Measurements from ENCODE around the gene AOC2. TPM values are rescaled to one million over a fixed set of nuclear protein-coding genes. Genes with fewer than 3 reads are reported as not detected.

AOC2 gene
- total and polyA plus RNA-seq, 2 of the 13 experiments (the other 11 are each of a cell fraction or from before 2014, with no cell fraction given), result 1.2 to 3.3 TPM

DNA sequence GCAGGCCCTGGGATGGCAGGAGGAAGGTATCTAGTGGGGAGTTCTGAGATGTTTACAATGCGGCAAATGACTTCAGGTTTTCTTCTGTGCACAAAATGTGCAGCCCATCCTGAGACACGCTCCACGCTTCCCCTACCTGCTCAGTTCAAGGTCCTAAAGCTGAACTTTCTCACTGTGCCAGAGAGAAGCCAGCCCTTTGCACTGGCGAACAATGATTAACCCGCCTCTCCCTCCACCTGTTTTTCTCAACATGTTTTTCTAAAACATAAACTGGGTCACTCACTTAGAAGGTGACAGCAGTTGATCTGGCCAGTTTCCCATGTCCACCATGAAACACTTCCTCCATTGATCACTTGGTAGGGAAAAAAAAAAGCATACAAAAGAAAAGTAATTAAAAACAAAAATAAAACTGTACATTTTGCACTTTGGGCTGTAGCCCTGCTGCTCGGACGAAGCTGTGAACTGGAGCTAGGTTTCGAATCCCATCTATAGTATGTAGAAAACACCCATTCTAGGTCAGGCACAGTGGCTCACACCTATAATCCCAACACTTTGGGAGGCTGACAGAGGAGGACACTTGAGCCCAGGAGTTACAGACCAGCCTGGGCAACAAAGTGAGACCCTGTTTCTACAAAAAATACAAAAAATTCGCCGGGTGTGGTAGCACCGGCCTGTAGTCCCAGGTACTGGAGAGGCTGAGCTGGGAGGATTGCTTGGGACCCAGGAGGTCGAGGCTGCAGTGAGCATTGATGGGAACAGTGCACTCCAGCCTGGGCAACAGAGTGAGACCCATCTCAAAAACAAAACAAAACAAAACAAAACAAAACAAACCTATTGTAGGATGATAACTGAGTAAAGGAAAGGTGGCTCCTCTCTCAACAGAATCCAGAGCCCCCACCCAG lies 50.2 kb downstream of the AOC2 start (continued):
- TF ChIP-seq, protein P1, sequence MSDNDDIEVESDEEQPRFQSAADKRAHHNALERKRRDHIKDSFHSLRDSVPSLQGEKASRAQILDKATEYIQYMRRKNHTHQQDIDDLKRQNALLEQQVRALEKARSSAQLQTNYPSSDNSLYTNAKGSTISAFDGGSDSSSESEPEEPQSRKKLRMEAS (IDR thresholded peaks at IDR 0.05), result peak; percentile 90
- no peak for TF ChIP-seq ZNF256 (CRISPR knock-in tag; conservative IDR thresholded peaks at IDR 0.05)
- peak; percentile 86 for TF ChIP-seq NR2C2 (CRISPR knock-in tag; IDR thresholded peaks at IDR 0.05; ENCODE audit: borderline replicate concordance)
- TF ChIP-seq RARA (CRISPR knock-in tag; IDR thresholded peaks at IDR 0.05), result peak; percentile 97
- TF ChIP-seq JUND (CRISPR knock-in tag; IDR thresholded peaks at IDR 0.05), result peak; percentile 62
- peak; percentile 87 for TF ChIP-seq HMG20A (CRISPR knock-in tag; IDR thresholded peaks at IDR 0.05; ENCODE audit: borderline replicate concordance)
- peak; percentile 64; the same call in 1 of the 2 replicates for TF ChIP-seq ZNF788 (CRISPR knock-in tag; IDR thresholded peaks at IDR 0.05; ENCODE audit: borderline replicate concordance)
- TF ChIP-seq, protein P2, sequence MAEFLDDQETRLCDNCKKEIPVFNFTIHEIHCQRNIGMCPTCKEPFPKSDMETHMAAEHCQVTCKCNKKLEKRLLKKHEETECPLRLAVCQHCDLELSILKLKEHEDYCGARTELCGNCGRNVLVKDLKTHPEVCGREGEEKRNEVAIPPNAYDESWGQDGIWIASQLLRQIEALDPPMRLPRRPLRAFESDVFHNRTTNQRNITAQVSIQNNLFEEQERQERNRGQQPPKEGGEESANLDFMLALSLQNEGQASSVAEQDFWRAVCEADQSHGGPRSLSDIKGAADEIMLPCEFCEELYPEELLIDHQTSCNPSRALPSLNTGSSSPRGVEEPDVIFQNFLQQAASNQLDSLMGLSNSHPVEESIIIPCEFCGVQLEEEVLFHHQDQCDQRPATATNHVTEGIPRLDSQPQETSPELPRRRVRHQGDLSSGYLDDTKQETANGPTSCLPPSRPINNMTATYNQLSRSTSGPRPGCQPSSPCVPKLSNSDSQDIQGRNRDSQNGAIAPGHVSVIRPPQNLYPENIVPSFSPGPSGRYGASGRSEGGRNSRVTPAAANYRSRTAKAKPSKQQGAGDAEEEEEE (CRISPR knock-in tag; IDR thresholded peaks at IDR 0.05; ENCODE audit: borderline replicate concordance), result peak; percentile 31; the same call in 1 of the 2 replicates
- TF ChIP-seq, protein P3, sequence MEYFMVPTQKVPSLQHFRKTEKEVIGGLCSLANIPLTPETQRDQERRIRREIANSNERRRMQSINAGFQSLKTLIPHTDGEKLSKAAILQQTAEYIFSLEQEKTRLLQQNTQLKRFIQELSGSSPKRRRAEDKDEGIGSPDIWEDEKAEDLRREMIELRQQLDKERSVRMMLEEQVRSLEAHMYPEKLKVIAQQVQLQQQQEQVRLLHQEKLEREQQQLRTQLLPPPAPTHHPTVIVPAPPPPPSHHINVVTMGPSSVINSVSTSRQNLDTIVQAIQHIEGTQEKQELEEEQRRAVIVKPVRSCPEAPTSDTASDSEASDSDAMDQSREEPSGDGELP (IDR thresholded peaks at IDR 0.05; ENCODE audit: borderline replicate concordance, low read depth), result peak; percentile 87
- TF ChIP-seq ZNF703 (CRISPR knock-in tag; IDR thresholded peaks at IDR 0.05; ENCODE audit: borderline replicate concordance), result no peak
- TF ChIP-seq ZNF12 (CRISPR knock-in tag; IDR thresholded peaks at IDR 0.05), result no peak
- TF ChIP-seq, protein P4, sequence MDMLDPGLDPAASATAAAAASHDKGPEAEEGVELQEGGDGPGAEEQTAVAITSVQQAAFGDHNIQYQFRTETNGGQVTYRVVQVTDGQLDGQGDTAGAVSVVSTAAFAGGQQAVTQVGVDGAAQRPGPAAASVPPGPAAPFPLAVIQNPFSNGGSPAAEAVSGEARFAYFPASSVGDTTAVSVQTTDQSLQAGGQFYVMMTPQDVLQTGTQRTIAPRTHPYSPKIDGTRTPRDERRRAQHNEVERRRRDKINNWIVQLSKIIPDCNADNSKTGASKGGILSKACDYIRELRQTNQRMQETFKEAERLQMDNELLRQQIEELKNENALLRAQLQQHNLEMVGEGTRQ (IDR thresholded peaks at IDR 0.05; ENCODE audit: low read depth, low read length), result no peak
- TF ChIP-seq, protein P4 (CRISPR knock-in tag; IDR thresholded peaks at IDR 0.05; ENCODE audit: borderline replicate concordance), result no peak
- no peak for TF ChIP-seq TAF15 (IDR thresholded peaks at IDR 0.05; ENCODE audit: low read depth, low read length, poor library complexity, severe bottlenecking)
- peak; percentile 92; the same call in 1 of the 2 replicates for TF ChIP-seq MYC (CRISPR knock-in tag; IDR thresholded peaks at IDR 0.05; ENCODE audit: borderline replicate concordance)
- TF ChIP-seq HIVEP1 (CRISPR knock-in tag; IDR thresholded peaks at IDR 0.05), result no peak; the same call in 1 of the 2 replicates
- TF ChIP-seq, protein P5, sequence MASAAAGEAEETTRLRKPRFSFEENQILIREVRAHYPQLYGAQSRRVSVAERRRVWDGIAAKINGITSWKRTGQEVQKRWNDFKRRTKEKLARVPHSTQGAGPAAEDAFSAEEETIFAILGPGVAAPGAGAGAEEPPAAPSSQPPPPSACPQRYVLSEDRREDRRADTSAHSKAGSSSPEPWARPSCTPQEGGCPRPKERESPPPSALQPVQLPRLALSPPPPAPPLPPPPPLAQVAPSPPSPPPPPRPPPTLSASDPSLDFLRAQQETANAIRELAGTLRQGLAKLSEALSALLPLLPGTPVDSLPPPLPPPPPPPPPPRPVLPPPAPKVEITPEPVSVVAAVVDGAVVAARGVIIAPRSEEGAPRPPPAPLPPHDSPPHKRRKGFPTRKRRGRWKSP (CRISPR knock-in tag; IDR thresholded peaks at IDR 0.05), result no peak
- TF ChIP-seq FIP1L1 (IDR thresholded peaks at IDR 0.05; ENCODE audit: borderline replicate concordance, insufficient read depth, low read depth, low read length), result no peak
- TF ChIP-seq SALL1 (CRISPR knock-in tag; IDR thresholded peaks at IDR 0.05), result peak; percentile 97
- TF ChIP-seq, protein P6, sequence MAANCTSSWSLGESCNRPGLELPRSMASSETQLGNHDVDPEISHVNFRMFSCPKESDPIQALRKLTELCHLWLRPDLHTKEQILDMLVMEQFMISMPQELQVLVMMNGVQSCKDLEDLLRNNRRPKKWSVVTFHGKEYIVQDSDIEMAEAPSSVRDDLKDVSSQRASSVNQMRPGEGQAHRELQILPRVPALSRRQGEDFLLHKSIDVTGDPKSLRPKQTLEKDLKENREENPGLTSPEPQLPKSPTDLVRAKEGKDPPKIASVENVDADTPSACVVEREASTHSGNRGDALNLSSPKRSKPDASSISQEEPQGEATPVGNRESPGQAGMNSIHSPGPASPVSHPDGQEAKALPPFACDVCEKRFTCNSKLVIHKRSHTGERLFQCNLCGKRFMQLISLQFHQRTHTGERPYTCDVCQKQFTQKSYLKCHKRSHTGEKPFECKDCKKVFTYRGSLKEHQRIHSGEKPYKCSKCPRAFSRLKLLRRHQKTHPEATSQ (CRISPR knock-in tag; IDR thresholded peaks at IDR 0.05; ENCODE audit: borderline replicate concordance), result peak; percentile 69; the same call in 1 of the 2 replicates
- no peak for TF ChIP-seq ATRX (CRISPR knock-in tag; IDR thresholded peaks at IDR 0.05; ENCODE audit: borderline replicate concordance)

Measured in HepG2 (cell line).